HG03439 (cell line): ENCODE results near the gene PTPRM.

Experiments
- ATAC-seq: cut with Tn5 transposase; IDR thresholded peaks from one replicate; pipeline ENCODE4 v1.9.1; 2021; ENCODE audit warnings: mild to moderate bottlenecking, moderate library complexity; ENCODE audit not compliant: unreplicated experiment

Gene PTPRM

DNA sequence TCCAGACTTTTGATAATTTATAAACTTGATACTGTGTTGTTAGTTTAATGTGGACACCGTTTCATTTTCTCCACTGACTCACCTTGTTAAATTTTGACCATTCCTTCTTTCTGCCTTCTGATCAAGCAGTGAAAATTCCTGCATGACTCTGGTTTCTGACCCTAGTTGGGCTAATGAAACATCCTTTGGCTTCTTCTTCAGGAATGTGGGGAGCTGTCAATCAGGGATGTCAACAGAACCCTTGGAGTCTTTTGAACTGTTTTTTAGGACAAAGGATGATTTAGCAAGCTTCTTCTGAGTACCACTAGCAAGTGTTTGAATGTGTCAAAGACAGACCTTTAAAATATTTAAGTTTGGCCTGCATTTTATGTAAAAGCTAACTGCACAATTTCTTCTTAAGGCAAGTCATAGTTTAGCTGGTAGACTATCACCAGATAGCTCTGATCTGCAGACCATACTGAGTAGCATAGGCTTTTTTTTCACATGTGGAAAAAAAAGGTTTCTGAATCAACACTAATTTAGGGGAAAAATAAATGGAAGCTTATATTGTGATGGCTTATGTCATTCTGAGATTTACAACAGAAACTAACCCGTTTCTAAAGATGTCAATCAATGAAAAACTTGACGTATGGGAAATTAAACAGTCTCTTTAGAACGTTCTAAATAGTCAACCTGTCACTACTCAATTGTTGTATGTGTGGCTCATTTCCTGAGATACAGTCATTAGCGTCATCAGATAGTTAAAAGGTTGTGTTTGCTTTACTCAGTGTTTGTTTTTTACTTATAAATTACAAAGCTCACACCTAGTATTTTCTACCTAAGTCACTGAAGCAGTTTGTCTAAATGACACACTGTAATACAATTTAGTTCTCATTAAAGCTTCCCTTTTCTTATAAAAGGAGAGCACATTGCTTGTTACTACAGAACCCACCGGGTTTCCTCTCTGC, 311.4 kb downstream of the PTPRM start:
- no peak for ATAC-seq

DNA sequence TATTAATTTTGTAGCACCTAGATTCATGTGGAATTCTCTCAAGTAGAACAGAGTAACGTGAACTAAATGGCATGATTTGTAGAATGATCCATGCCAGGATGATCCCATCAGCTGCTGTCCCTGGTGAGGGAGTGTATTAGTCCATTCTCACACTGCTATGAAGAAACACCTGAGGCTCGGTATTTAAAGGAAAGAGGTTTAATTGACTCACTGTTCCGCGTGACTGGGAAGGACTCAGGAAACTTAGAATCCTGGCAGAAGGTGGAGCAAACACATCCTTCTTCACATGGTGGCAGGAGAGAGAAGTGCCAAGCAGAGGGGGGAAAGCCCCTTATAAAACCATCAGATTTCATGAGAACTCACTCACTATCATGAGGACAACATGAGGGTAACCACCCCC, 312.6 kb downstream of the PTPRM start:
- ATAC-seq, result no peak

GRCh38 chr18:7885865-7886264, 318.7 kb downstream of the PTPRM start:
- ATAC-seq, result no peak

DNA sequence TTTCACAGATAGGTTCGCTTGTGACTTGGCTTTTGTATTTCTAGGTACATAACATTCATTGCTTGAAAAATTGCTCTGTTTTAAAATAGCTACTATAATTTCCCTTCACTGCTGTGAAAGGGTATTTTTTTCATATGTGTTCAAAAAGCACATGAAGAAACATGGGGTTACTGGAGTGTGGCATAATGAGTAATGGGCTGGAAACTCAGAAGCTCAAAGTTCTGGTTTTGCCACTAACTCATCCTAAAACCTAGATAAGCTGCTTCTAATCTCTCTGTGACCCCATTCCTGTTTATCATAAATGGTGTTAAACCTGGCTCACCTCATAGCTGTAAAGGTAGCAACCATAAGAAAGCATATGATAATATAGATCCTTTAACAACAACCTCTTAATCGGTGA, 319.3 kb downstream of the PTPRM start:
- no peak for ATAC-seq

GRCh38 chr18:7889515-7889914, 322.4 kb downstream of the PTPRM start:
- no peak for ATAC-seq

DNA sequence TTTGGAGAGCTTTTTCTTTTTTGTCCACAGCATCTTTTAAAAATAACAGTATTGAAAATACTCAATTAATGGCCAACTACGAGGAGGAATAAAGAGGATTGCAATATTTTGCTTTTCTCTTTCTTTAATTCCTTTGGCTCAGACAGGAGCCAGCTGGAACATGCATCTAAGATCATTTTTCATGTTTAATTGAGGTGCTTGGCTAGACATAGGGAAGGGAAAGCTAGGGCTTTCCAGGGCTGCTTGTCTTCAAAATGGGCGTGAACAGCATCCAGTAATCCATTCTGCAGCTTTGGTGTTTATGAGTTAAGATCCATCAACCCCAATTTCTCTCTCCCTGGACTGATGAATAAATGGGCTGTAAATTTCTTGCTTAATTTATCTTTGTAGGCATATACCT, 323.0 kb downstream of the PTPRM start:
- no peak for ATAC-seq

- ATAC-seq, result no peak
Measured at GRCh38 chr18:7892556-7892955, 325.4 kb downstream of the PTPRM start.

GRCh38 chr18:7894592-7894991, 327.5 kb downstream of the PTPRM start:
- ATAC-seq, result no peak

DNA sequence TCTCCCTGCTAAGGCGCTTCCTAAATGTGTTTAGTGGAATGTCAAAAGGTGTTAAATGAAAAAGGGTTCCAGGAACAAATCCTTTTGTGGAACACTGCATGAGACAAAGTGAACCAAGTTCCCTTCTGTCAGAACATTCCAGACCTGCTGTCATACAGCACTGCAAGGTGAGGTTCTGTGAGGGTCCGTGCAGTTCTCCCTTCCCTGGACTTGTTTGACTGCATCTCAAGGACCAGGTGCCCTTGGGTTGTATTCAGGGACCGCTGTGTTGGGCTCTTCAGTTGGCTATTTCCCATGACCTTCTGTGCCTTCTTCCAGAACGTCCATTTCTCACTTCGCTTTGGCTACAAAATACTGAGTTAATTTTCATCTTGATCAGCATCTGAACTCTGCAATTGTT, 328.2 kb downstream of the PTPRM start:
- no peak for ATAC-seq

GRCh38 chr18:7896161-7896560, 329.0 kb downstream of the PTPRM start:
- no peak for ATAC-seq

DNA sequence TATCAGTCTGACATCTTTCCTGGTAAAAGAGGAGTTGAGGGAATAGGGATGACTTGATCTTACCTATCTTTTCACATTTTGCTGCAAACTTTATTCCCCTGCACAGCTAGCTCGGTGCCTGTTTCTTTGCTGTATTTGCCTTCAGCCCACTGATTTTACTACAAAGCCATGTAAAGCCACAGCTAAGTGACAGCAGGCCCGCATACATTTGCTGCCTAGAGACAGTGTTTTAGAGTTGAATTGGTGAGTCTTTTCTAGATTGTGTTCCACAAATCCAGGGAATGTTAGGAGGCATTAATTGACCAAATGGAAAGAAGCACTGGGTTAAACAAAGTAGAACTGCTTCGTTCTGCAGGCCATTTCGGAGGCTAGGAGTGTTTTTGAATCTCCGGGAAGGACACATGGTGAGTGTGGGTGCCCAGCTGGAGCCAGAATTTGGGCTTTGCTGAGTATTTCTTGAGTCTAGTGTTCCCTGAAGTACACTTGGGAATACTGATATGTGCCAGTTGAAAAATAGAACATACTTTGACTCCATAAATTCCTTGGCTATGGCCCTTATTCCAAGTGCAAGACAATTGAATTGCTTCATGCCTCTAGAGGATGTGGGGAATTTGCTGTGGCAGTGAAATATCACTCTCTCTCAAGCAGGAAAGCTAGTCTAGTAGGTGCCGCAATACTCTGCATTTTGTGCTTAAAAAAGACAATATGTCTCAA, 329.8 kb downstream of the PTPRM start:
- ATAC-seq, result no peak

GRCh38 chr18:7898181-7898580, 331.1 kb downstream of the PTPRM start:
- ATAC-seq, result no peak

DNA sequence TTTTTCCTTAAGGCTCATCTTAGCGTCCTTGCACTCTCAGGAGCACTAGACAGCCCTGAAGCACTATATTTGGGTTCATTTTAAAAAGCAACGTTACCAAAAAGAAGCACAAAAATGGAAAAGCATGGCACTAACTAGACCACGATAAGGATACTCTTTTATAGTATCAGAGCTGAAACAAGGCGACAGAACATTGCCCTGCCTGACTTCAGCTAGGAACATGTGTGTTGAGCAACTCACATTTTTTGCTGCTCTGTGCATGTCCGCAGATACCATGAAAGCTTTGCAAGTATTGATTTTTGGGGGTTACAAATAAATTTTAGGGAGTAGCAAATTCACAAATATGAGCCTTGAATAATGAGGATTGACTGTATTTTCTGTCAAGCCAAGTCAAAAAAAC, 332.0 kb downstream of the PTPRM start:
- no peak for ATAC-seq

DNA sequence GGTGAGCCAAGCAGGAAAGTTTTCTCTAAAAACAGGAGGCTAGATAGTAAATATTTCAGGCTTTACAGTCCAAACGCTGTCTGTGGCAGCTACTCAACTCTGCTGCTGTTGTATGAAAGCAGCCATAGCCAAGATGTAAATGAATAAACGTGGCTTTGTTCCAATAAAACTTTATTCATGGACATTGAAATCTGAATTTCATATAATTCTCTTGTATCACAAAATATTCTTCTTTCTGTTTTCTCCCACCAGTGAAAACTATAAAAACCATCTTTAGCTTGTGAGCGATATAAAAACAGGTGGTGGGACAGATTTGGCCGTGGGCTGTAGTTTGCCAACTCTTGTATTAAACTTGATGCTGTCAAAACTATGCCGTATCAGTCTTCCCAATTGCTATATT, 333.0 kb downstream of the PTPRM start:
- ATAC-seq, result no peak

- ATAC-seq, result no peak
Measured at GRCh38 chr18:7901657-7902056, 334.5 kb downstream of the PTPRM start.

GRCh38 chr18:7902399-7902839, 335.3 kb downstream of the PTPRM start:
- ATAC-seq, result no peak

DNA sequence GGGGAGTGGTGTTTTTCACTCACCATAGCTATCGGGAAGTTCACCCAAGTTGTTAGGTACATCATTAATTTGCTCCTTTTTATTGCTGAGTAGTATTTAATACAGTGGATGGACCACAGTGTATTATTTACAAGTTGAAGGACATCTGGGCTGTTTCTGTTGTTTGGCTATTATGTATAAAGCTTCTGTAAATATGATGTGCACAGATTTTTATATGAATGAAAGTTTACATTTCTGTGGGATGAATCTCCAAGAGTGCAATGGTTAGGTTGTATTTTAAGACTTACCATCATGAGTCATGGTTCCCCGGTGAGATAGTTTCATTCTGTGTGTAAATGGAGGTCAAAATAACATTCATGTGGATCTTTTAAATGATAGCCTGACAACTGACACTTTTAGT, 337.4 kb downstream of the PTPRM start:
- no peak for ATAC-seq

- ATAC-seq, result no peak
Measured at GRCh38 chr18:7908681-7909299, 341.7 kb downstream of the PTPRM start.

- no peak for ATAC-seq
Measured at GRCh38 chr18:7914834-7915670, 347.9 kb downstream of the PTPRM start.

DNA sequence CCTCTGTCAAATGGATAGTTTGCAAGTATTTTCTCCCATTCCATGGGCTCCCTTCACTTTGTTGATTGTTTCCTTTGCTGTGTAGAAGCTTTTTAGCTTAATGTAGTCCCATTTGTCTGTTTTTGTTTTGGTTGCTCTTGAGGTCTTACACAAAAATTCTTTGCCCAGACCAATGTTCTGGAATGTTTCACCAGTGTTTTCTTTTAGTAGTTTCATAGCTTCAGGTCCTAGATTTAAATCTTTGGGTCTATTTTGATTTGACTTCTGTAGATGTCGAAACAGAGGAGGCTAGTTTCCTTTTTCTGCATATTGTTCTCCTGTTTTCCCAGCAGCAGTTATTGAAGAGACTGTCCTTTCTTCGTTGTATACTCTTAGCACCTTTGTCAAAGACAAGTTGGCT, 351.6 kb downstream of the PTPRM start:
- ATAC-seq, result no peak

DNA sequence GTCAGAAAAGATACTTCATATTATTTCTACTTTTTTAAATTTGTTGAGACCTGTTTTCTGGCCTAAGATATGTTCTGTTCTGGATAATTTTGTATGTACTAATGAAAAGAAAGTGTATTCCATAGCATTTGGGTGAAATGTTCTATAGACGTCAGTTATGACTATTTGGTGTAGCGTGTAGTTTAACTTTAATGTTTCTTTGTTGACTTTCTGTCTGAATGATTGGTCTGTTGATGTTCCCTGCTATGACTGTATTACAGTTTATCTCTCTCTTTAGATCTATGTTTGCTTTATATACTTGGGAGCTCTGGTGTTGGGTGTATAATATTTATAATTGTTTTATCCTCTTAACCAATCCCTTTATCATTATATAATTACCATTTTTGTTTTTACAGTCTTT, 352.4 kb downstream of the PTPRM start:
- ATAC-seq, result no peak
